Fibroblast of lung (primary cell): ENCODE results near the gene DNAJC5. TPM values are rescaled to one million over a fixed set of nuclear protein-coding genes. Genes with fewer than 3 reads are reported as not detected.

Source experiments
- DNase-seq, 2 donors: peaks; one replicate each; pipeline versions ENCODE4 v3.0.0 to v3.0.0-alpha.2; 2010; ENCODE audit warnings: low read depth in 2 of 2
- H2AFZ ChIP-seq: 2 replicates; pipeline ENCODE4 v1.5.1; 2012; ENCODE audit warnings: low read length, control low read depth, inconsistent platforms
- H3K27ac ChIP-seq: 2 replicates; pipeline ENCODE4 v1.5.1; 2011; ENCODE audit warnings: low read length, control low read depth; ENCODE audit not compliant: insufficient read depth
- H3K27me3 ChIP-seq: 2 replicates; pipeline ENCODE4 v1.5.1; 2011; ENCODE audit warnings: mild to moderate bottlenecking, low read length; ENCODE audit not compliant: control insufficient read depth, insufficient read depth
- H3K36me3 ChIP-seq: 2 replicates; pipeline ENCODE4 v1.5.1; 2011; ENCODE audit warnings: low read length; ENCODE audit not compliant: control insufficient read depth, insufficient read depth
- H3K4me1 ChIP-seq: 2 replicates; pipeline ENCODE4 v1.5.1; 2011; ENCODE audit warnings: low read length; ENCODE audit not compliant: control insufficient read depth, insufficient read depth; ENCODE audit errors: extremely low read depth
- H3K4me2 ChIP-seq: 2 replicates; pipeline ENCODE4 v1.5.1; 2011; ENCODE audit warnings: low read length, control low read depth; ENCODE audit not compliant: insufficient read depth; ENCODE audit errors: extremely low read depth
- H3K4me3 ChIP-seq, 4 experiments: fragments of 200-600 bp in 1 of 4; sonication (generic) in 1 of 4; replicated peaks in 1 of 4; 2 replicates each; pipeline ENCODE4 v1.5.1; 2011 to 2016; ENCODE audit warnings: low read length in 4 of 4, low read depth in 3 of 4, mild to moderate bottlenecking in 3 of 4, control low read depth in 2 of 4, inconsistent platforms in 1 of 4, mixed read lengths in 1 of 4; ENCODE audit not compliant: insufficient read depth in 1 of 4; ENCODE audit errors: control extremely low read depth in 1 of 4
- H3K79me2 ChIP-seq: 2 replicates; pipeline ENCODE4 v1.5.1; 2012; ENCODE audit warnings: mild to moderate bottlenecking, low read length, inconsistent platforms; ENCODE audit not compliant: control insufficient read depth, insufficient read depth
- H3K9ac ChIP-seq: 2 replicates; pipeline ENCODE4 v1.5.1; 2011; ENCODE audit warnings: mild to moderate bottlenecking, low read length, control low read depth; ENCODE audit not compliant: insufficient read depth
- H3K9me3 ChIP-seq: 2 replicates; pipeline ENCODE4 v1.5.1; 2012; ENCODE audit warnings: low read depth, low read length; ENCODE audit not compliant: control insufficient read depth, insufficient read depth
- H4K20me1 ChIP-seq: 2 replicates; pipeline ENCODE4 v1.5.1; 2011; ENCODE audit warnings: low read length; ENCODE audit not compliant: control insufficient read depth, insufficient read depth; ENCODE audit errors: extremely low read depth
- CTCF ChIP-seq, 2 donors: IDR thresholded peaks in 1 of 2; conservative IDR thresholded peaks in 1 of 2; 1 replicate in 1 of 2; 2 replicates in 1 of 2; pipeline ENCODE4 v1.5.1; 2011 to 2012; ENCODE audit warnings: low read length in 2 of 2, control low read depth in 1 of 2, inconsistent platforms in 1 of 2, low read depth in 1 of 2, mild to moderate bottlenecking in 1 of 2
- EZH2 ChIP-seq: IDR thresholded peaks from 2 replicates; pipeline ENCODE4 v1.5.1; 2012; ENCODE audit warnings: low read length, control low read depth, mild to moderate bottlenecking; ENCODE audit errors: missing control alignments
- polyA plus RNA-seq, 2 donors: library from polyadenylated mRNA; depleted of rRNA in 1 of 2; stranded (reverse) in 1 of 2; unstranded in 1 of 2; fragments of >200 nt; gene quantifications; 2 replicates each; pipeline ENCODE4 v1.2.1, GENCODE V29; 2011 to 2012; ENCODE audit warnings: missing spikeins in 1 of 2
- total RNA-seq: library from RNA; depleted of rRNA; stranded (reverse); fragments of >200 nt; gene quantifications from 2 replicates; pipeline ENCODE4 v1.2.1, GENCODE V29; 2014

The DNAJC5 gene
- total and polyA plus RNA-seq, 2 donors (not counting 1 experiment from before 2014, with no cell fraction given) = 29.6 to 48.9 TPM

- Histone ChIP-seq H3K36me3 (peaks cover 36% of the 10 kb centered on the region), H3K9me3 (no peaks in the 10 kb centered on the region), H2AFZ (no peak overlapping the region), H3K79me2 (peaks cover 2% of the 10 kb centered on the region), H3K9ac (no peak overlapping the region), H4K20me1 (no peaks in the 10 kb centered on the region), H3K4me1 (no peaks in the 10 kb centered on the region), H3K4me2 (no peak overlapping the region), H3K27ac (no peak overlapping the region), H3K4me3 (no peak overlapping the region), H3K27me3 (no peaks in the 10 kb centered on the region)
- no peak for DNase-seq
- TF ChIP-seq CTCF (conservative IDR thresholded peaks at IDR 0.05 in 1 of 2, IDR thresholded peaks at IDR 0.05 in 1 of 2; ENCODE audit: low read depth in 1 of 2, low read length in 2 of 2) (no peak), EZH2 (no peak)
Measured at GRCh38 chr20:63890616-63891015, 4.3 kb upstream of the DNAJC5 start.

- Histone ChIP-seq H3K9me3 (no peaks in the 10 kb centered on the region), H3K4me1 (peaks cover under 1% of the 10 kb centered on the region), H4K20me1 (no peaks in the 10 kb centered on the region), H3K27ac (no peak overlapping the region), H3K36me3 (peaks cover 33% of the 10 kb centered on the region), H3K4me3 (no peak overlapping the region), H3K9ac (no peak overlapping the region), H3K79me2 (peaks cover 9% of the 10 kb centered on the region), H3K4me2 (no peak overlapping the region), H3K27me3 (no peaks in the 10 kb centered on the region), H2AFZ (no peak overlapping the region)
- no peak for TF ChIP-seq EZH2
- no peak for TF ChIP-seq CTCF (conservative IDR thresholded peaks at IDR 0.05 in 1 of 2, IDR thresholded peaks at IDR 0.05 in 1 of 2; ENCODE audit: low read depth in 1 of 2, low read length in 2 of 2)
- DNase-seq = no peak
Measured at GRCh38 chr20:63891061-63892002, 3.6 kb upstream of the DNAJC5 start.

- H4K20me1 ChIP-seq = no peaks in the 10 kb centered on the region
- peaks cover 18% of the 10 kb centered on the region for H3K79me2 ChIP-seq
- DNase-seq = no peak
- no peak overlapping the region for H3K9ac ChIP-seq
- no peak overlapping the region for H2AFZ ChIP-seq
- H3K4me1 ChIP-seq = peaks cover 4% of the 10 kb centered on the region
- no peaks in the 10 kb centered on the region for H3K9me3 ChIP-seq
- H3K36me3 ChIP-seq = peaks cover 29% of the 10 kb centered on the region
- no peak overlapping the region for H3K27ac ChIP-seq
- TF ChIP-seq EZH2 = no peak
- no peak for TF ChIP-seq CTCF (conservative IDR thresholded peaks at IDR 0.05 in 1 of 2, IDR thresholded peaks at IDR 0.05 in 1 of 2; ENCODE audit: low read depth in 1 of 2, low read length in 2 of 2)
- H3K27me3 ChIP-seq = no peaks in the 10 kb centered on the region
- H3K4me2 ChIP-seq = no peak overlapping the region
- H3K4me3 ChIP-seq = no peak overlapping the region
Measured at GRCh38 chr20:63892402-63892801, 2.5 kb upstream of the DNAJC5 start.
